Measurements from ENCODE around the gene CINP.
"Not testable (repeated sequence)": the region's sequence is repeated elsewhere in the genome, so short reads cannot be mapped to it uniquely, and the experiment has no call there.

The CINP gene

GRCh38 chr14:102353126-102353619 is 9.5 kb downstream of the CINP start:
- no peak for DNase-seq (ENCODE audit: low spot score)

DNA sequence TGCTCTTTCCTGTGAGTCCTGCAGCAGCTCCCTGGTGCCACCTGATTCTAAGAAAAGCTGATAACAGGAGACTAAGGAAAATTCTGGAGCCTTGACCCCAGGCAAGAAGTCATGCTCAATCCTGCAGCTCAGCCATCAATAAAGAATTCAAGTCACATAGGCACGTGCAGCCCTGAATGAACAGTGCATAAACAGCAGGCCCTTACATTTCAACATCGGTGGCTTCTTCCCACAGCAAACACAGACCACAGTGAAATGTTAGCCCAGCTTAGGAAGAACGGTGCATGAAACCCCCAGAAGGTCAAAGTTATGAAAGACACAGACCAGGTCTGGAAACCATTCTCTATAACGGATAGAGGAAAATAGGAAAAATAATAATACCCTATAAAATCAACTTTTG is 10.5 kb downstream of the CINP start:
- no peak for DNase-seq (ENCODE audit: low spot score)

DNA sequence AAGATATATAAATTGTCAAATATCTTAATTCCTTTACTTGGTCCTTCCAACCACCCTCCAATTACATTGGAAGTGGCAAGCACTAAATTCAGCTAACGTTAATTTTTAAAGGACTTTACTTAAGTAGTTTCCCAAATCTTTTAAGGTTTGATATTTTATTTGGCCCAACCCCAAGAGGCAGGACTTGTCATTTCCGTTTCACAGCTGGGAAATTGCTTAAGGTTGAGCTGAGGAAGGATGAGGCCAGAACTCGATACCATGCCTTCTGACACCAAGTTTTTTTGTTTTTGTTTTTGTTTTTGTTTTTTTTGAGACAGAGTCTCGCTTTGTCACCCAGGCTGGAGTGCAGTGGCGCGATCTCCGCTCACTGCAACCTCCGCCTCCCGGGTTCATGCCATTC is 11.1 kb downstream of the CINP start:
- not testable (repeated sequence) for DNase-seq (ENCODE audit: low spot score)

GRCh38 chr14:102351023-102351422 is 11.7 kb downstream of the CINP start:
- DNase-seq (ENCODE audit: low spot score): no peak

DNA sequence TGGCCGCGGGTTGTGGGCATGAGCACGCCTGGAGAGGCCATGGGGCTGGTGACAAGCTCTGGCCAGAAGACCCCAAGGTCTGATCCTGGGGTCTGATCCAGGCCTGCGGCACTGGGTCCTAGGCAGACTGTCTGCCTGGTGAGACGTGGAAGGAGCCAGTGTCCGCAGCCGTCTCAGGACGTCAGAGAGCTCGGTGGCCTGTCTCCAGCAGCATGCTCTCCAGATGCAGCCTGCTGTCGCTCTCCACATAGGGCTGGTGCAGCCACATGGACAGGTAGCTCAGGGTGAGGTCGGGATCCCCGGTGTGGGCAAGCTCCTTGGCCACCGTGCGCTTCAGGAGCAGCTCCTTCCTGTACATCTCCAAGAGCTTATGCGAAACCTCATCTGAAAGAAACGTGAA is 14.3 kb downstream of the CINP start:
- no peak for DNase-seq (ENCODE audit: low spot score)

DNA sequence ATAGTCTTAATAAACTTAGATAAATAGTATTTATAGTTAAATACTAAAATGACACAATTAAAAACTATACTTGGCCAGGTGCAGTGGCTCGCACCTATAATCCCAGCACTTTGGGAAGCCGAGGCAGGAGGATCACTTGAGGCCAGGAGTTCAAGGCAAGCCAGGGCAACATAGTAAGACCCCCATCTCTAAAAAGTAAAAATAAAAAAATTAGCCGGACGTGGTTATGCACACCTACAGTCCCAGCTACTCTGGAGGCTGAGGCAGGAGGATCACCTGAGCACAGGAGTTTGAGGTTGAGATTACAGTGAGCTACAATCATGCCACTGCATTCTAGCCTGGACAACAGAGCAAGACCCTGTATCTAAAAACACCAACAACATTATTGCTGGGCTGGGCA is 16.0 kb downstream of the CINP start:
- no peak for DNase-seq (ENCODE audit: low spot score)

GRCh38 chr14:102345232-102345631 is 17.5 kb downstream of the CINP start:
- no peak for DNase-seq (ENCODE audit: low spot score)

GRCh38 chr14:102344485-102344884 is 18.2 kb downstream of the CINP start:
- DNase-seq (ENCODE audit: low spot score): no peak

DNA sequence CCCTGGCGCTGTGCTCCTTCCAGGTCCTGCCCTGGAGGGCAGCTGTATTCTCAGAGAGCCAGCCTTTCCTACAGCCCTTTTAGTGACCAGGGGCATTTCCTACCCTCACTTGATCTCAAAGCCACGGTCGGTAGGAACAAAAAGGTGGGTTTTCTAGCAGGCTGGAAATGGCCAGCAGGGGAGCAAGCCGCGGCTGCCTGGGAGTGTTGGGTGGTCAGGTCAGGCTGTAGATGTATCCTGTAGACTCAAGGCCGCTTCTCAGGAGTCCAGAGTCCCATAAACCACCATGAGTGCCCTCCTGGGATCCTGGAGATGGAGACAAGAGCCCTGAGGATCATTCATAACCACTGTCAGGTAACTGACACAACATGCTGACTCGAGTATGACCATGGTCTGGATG is 18.6 kb downstream of the CINP start:
- no peak for DNase-seq (ENCODE audit: low spot score)

DNA sequence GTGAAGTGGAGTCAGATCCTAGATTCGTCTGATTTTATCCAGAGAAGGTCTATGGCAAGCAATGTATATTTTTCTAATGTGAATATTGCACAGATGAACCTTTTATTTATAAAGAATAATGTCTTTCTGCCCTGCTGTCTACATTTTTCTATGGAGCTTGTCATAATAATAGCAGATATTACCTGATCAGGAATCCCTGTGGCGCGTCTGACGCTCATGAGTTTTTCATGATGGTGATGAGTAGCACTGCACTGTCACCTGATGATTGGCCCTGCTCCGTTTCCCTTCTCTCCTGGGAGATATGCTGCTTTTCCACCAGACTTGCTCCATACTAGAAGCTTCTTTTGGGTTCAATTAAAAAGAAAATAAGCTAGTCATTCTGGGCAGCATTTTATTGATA is 20.5 kb downstream of the CINP start:
- no peak for DNase-seq (ENCODE audit: low spot score)

GRCh38 chr14:102341566-102341965 is 21.1 kb downstream of the CINP start:
- no peak for DNase-seq (ENCODE audit: low spot score)

DNA sequence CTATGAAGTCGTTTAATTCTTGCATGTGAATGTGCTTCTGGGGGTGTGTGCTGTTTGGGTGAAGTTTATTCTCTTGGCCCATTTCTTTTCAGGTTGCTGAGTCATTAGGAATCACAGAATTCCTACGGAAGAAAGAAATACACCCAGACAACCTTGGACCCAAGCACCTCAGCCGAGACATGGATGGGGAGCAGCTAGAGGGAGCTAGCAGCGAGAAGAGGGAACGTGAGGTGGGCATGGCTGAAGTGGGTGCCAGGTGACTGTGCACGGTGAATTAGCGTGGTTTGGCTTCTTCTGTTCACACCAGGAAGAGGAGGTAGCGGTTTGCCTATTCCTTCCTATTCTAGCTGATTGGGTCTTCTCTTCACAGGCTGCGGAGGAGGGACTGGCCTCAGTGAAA is 24.0 kb downstream of the CINP start:
- no peak for DNase-seq (ENCODE audit: low spot score)

DNA sequence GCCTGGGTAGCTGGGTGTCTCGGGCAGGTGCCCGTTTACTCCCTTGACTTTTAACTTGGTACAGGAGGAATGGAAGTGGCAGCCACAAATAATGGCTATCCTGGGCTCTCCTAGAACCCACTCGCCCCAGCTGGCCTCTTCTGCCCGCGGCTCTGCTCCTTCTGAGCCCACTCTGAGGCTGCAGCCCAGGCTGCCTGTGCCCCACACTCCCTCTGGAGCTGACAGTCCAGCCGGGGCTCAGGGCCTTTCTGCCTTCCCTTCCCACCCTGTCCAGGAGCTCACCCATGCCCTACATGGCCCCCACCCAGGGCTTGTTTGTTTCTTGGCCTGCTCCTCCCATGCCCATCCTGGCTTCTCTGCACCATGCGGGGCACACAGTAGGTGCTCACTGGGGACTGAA is 27.5 kb downstream of the CINP start:
- DNase-seq (ENCODE audit: low spot score): no peak

GRCh38 chr14:102333795-102334705 is 28.6 kb downstream of the CINP start:
- DNase-seq (ENCODE audit: low spot score): no peak

DNA sequence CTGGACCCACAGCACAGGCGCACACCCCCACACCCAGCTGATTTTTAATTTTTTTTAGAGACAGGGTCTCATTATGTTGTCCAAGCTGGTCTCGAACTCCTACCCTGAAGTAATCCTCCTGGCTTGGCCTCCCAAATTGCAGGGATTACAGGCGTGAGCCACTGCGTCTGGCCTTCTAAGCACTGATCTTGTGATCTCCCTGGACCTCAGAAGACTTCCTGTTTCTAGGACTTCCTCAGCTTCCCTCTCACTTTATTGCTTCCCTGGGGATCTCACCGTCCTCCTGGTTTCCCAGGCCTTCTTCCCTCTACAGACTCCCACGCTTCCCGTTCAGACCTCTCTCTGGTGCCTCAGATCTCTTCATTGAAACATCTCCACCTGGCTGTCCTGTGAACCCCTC is 29.3 kb downstream of the CINP start:
- DNase-seq (ENCODE audit: low spot score): no peak

DNA sequence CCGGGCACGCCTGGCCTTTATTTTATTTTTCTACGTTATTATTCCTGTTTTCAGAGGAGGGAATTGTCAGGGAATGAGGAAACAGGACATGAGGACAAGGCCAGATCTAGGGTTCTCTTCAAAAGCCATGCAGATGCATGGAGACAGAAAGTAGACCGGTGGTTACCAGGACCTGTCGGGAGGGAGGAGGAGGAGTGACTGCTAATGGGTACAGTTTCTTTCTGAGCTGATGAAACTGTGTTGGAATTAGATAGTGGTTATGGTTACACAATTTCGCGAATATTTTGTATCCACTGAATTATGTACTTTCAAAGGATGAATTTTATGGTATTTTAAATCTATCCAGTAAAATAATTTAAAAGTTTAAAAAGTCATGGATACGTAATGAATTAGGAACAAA is 31.9 kb downstream of the CINP start:
- no peak for DNase-seq (ENCODE audit: low spot score)

GRCh38 chr14:102329381-102329780 is 33.3 kb downstream of the CINP start:
- DNase-seq (ENCODE audit: low spot score): not testable (repeated sequence)

DNA sequence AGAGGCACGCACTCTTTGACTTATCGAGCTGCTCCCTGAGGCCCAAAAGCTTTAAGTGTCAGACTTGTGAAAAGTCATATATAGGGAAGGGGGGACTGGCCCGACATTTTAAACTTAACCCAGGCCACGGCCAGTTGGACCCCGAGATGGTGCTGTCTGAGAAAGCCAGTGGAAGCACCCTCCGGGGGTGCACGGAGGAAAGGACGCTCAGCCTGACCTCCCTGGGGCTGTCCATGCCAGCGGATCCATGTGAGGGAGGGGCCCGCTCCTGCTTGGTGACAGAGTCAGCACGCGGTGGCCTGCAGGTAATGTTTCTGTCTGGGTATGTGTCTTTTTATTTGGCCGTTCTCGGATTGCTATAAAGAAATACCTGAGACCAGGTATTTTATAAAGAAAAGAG is 36.1 kb downstream of the CINP start:
- no peak for DNase-seq (ENCODE audit: low spot score)

DNA sequence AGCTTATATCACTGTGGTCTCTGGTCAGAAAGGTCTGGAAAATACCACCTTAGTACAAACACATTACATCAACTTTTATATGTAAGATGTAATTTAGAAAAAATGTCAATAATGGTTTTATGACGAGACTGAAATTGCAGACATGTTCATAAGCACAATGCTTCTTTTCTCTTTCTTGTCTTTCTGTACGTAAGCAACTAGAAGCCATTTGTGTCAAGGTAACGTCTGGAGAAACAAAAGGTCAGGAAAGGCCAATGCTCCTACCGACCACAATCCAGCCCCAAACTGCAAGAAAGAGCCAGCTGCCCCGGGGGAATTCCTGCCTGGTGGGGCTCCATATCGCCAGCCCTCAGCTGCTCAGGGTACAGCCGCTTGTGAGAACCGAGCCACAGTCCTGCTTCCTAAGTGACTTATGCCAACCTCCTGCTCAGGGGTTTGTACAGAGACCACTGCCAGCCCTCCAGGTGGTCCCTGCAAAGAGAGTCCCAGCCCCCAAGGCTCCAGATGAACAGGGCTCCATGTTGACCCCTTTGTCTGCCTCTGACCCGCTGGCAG is 36.8 kb downstream of the CINP start:
- no peak for DNase-seq (ENCODE audit: low spot score)

- peak; percentile 72 for DNase-seq (ENCODE audit: low spot score)
Measured at GRCh38 chr14:102323102-102323501, 39.6 kb downstream of the CINP start.

DNA sequence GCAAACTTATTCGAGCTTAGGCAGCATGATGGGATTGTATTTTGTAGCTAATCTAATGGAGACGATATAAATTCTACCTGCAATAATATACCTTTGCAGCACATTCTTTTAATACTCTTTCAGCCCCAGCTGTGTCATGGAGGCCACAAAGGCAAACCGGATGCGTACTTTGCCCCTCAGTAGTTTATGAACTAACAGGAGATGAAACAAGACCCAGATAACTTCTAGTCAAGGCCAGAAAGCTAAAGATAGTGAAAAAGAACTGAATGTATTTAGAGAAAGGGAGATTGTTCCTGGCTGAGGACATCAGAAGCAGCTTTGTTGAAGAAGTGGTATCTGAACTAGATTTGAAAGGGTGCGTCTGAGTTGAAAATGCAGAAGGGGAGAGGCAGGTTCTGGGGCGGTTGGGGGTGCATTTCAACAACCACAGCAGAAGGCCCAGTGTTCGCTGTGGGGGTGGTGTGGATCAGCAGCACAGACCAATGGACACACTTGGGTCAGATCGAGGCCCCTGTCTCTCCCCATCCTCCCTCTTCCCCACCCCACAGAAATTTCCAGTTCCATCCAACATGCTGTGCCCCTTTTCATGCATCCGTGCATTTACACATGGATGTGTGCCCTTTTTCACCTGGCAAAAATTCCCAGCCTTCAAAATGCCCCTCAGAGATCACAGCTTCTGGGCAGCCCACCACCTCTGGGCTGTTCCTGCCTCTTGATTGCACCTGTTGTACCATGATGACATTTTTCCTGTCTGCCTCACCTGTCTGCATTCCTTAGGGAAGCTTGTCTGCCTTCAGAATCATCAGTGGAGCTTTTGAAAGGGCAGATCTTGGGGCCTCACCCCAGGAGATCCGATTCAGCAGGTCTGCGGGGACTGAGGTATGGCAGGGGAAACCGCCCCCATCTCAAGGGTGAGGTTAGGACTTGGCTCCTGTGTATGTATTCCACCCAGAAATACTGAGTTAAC is 41.0 kb downstream of the CINP start:
- no peak for DNase-seq (ENCODE audit: low spot score)

- no peak for DNase-seq (ENCODE audit: low spot score)
Measured at GRCh38 chr14:102320671-102321455, 41.8 kb downstream of the CINP start.
